NCI-H82 treated with DMSO at 0.1 percent for 48 hours (cell line): ENCODE measurements around the gene SPINT3.

Experiments
- DNase-seq: peaks from one replicate; lab custom pipeline; 2025; ENCODE audit not compliant: unreplicated experiment; lab: John Stamatoyannopoulos, UW

The SPINT3 gene

DNA sequence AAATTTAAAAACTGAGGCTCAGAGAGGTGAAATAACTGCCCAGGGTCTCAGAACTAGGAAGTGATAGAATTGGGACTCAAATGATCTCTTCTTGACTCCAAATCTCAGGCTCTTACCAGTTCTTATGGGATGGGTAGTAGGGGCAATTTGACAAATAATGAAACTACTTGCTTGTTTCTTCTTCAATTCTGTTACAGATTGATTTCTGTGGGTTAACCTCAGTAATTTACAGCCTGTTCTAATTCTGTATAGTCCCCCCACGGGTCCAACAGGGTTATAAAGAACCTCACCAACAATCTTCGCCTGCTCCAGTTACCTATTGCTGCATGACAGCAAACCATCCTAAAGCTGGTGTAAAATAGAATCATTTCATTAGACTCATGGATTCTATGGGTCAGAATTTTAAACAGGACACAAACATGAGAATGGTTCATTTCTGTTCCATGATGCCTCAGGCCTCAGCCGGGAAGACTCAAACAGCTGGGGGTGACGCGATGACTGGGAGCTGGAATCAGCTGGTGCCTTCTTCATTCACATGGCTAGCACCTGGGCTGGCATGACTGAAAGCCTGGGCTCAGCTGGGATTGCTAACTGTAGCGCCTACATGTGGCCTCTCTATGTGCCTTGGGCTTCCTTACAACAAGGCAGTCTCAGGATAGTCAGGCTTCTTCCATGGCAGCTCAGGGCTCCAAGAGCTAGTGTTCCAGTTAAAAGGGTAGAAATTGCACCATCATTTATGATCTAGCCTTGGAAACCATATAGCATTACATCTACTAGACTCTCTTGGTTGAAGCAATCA lies 52.5 kb downstream of the SPINT3 start:
- no peak for DNase-seq
